SK-N-MC (cell line): Measurements from ENCODE around the gene BRSK2.

Source experiments
- EZH2 ChIP-seq: fragments of 200-600 bp; sonication (generic); IDR thresholded peaks from one replicate; pipeline ENCODE4 v1.6.1; 2017; ENCODE audit warnings: antibody characterized with exemption
- POLR2AphosphoS5 ChIP-seq: IDR thresholded peaks from 2 replicates; pipeline ENCODE4 v1.6.1; 2012; ENCODE audit warnings: mild to moderate bottlenecking, low read depth, low read length, borderline replicate concordance

GRCh38 chr11:1412377-1413095 lies 22.8 kb downstream of the BRSK2 start:
- TF ChIP-seq POLR2AphosphoS5 = no peak
- TF ChIP-seq EZH2 = no peak
